Measurements from ENCODE around the gene C15orf39.

DNA sequence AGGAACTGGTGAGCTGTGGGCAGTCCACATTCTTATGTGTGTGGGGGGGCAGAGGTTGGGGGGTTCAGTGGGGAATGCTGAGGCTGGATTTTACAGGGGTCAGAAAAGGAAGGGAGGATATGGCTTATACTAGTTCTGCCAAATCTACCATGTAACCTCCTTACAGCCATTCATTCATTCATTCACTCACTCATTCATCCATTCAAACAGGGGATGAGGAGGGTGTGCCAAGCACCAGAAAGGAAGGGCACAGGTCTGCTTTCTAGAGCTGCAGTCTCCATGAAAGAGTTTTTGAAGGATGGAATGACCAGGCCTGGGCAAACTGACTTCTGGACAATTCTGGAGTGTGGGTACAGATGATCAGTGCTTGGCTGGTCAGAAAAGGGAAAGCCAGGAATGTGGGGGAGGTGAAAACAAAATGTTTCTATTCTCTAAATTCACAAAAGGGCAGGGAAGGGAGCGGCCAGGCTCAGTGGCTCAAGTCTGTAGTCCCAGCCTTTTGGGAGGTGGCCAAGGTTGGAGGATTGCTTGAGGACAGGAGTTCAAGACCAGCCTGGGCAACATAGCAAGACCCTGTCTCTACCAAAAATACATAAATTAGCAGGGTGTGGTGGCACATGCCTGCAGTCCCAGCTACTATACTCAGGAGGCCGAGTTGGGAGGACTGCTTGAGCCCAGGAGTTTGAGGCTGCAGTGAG lies 49.2 kb upstream of the C15orf39 start:
- no peak for TF ChIP-seq EZH2 (IDR thresholded peaks at IDR 0.05; ENCODE audit: borderline replicate concordance, low read length)
- TF ChIP-seq, protein P1, sequence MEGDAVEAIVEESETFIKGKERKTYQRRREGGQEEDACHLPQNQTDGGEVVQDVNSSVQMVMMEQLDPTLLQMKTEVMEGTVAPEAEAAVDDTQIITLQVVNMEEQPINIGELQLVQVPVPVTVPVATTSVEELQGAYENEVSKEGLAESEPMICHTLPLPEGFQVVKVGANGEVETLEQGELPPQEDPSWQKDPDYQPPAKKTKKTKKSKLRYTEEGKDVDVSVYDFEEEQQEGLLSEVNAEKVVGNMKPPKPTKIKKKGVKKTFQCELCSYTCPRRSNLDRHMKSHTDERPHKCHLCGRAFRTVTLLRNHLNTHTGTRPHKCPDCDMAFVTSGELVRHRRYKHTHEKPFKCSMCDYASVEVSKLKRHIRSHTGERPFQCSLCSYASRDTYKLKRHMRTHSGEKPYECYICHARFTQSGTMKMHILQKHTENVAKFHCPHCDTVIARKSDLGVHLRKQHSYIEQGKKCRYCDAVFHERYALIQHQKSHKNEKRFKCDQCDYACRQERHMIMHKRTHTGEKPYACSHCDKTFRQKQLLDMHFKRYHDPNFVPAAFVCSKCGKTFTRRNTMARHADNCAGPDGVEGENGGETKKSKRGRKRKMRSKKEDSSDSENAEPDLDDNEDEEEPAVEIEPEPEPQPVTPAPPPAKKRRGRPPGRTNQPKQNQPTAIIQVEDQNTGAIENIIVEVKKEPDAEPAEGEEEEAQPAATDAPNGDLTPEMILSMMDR (IDR thresholded peaks at IDR 0.05; ENCODE audit: low read length): no peak

Measured in OCI-LY1 (cell line).